ENCODE results near the gene FAM83G.

DNA sequence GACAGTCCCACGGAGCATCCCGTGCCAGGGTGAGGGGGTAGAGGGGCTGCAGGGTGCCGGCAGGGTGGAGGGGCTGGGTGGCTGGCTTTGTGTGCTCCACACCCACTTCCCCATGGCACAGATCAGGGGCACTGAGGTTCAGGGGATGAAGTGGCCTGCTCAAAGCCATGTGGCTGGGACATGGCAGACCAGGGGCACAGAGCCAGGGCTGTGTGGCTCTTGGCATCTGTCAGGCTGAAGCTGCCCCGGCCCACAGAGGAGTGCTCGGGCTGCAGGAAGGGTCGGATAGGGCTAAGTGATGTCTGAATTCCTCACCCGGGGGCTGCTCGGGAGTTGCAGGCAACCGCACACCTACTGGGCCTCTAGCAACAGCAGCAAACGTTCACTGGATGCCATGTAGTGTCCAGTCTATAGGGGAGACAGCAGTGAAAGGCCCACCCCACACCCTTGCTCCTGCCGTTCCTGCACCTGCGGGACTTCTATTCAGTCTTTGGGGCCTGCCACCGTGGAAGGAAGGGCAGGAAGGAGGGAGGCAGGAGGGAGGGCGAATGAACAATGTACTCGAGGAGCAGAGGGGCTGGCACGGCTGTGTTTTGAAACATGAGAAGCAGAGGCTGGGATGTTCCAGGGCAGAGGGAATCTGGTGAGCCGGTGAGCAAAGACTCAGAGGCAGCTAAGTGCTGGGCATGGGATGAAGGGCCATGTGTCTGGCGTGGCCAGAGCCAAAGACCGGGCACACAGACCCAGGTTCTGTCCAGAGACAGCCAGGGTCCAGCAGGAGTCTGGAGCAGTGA, 37.5 kb downstream of the FAM83G start:
- TF ChIP-seq, protein P1, sequence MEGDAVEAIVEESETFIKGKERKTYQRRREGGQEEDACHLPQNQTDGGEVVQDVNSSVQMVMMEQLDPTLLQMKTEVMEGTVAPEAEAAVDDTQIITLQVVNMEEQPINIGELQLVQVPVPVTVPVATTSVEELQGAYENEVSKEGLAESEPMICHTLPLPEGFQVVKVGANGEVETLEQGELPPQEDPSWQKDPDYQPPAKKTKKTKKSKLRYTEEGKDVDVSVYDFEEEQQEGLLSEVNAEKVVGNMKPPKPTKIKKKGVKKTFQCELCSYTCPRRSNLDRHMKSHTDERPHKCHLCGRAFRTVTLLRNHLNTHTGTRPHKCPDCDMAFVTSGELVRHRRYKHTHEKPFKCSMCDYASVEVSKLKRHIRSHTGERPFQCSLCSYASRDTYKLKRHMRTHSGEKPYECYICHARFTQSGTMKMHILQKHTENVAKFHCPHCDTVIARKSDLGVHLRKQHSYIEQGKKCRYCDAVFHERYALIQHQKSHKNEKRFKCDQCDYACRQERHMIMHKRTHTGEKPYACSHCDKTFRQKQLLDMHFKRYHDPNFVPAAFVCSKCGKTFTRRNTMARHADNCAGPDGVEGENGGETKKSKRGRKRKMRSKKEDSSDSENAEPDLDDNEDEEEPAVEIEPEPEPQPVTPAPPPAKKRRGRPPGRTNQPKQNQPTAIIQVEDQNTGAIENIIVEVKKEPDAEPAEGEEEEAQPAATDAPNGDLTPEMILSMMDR (IDR thresholded peaks at IDR 0.05) = no peak
- TF ChIP-seq POLR2A (IDR thresholded peaks at IDR 0.05) = no peak
